ENCODE measurements around the gene KCTD13.
A peak's percentile ranks its signal among the peaks of the same experiment; 100 is the strongest.

Gene KCTD13

DNA sequence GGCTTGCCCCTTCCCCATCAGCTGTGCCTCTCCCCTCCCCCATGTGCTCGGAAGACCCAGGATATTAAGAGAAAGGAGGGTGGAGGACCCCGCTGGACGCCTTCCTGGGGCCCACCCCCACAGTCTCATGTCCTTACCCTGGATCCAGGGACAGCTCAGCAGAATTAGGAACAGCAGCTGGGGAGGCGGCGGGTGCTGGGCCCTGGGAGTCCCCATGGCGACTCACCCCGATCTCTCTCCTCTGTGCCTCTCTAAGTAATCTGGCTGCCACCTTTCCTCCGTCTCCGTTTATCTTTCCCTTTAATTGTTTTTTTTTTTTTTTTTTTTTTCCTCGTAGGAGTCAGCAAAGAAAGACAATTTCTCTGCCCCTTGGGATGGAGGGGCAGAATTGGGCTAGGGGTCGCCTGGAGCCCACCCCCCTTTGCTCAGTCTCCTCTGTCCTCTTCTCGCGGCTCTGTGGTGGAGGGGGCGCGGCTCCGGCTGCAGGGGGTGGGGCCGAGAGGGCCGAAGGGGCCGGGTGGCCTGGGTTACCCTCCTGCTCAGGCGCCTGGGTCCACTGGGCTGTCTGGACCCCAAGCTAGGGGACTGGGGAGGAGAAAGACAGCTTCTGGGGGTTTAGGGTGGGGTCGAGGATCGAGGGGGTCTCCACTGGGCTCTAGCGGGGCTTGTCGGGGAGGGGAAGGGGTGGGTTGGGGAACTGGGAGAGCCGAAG, 27.1 kb downstream of the KCTD13 start (continued):
- TF ChIP-seq ZNF311 (tag by site-specific recombination; IDR thresholded peaks at IDR 0.05; ENCODE audit: borderline replicate concordance) (no peak), ZNF146 (tag by site-specific recombination; IDR thresholded peaks at IDR 0.05) (0 out of 2 replicates have a peak, but pooled peaks have one; percentile 2), ZNF785 (tag by site-specific recombination; IDR thresholded peaks at IDR 0.05) (no peak), YY1 (tag by site-specific recombination; IDR thresholded peaks at IDR 0.05) (no peak)

DNA sequence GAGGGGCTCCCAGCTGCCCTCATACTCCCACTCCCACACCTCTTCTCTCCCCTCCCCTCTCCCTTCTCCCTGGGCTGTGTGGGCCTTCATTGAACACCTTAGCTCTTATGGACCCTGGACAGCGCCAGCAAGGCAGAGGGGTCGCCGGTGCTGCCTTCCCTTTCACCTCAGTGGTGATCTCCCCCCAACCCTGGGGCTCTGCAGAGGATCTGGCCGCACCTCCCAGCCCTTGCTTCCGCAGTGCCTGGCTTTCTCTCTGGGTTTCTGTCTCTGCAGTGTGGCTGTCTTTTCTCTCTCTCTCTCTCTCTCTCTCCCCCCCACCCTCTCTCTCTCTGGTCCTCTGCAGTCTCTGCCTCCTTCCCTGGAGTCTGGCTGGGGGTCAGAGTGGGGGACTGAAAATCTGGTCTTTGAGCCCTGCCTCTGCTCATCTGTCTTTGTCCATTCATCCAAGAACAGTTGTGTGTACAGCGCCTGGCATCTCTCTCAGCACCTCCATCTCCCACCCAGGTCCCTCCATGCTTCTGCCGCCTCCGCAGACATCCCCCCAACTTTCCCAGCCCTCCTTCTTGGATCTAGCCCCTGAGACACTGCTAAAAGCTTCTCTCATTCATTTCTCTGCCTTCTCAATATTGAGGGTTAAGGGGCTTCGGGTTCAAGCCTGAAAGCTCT, 27.8 kb downstream of the KCTD13 start:
- ChIA-PET CTCF (interaction anchor here (0.6 to 1.2 kb wide), 2 partner anchors 21 to 196 kb away, joined by 4 to 9 read pairs; no protein-coding TSS in a partner anchor), POLR2A (interaction anchor here (1.8 to 2.1 kb wide), 2 partner anchors 14 to 75 kb away, joined by 5 to 13 read pairs; partner anchors contain the start of gene TAOK2)
- H3K9me3 ChIP-seq (ENCODE audit: control insufficient read depth, insufficient read depth, low read depth, low read length): no peaks in the 10 kb centered on the region
- TF ChIP-seq, protein P1, sequence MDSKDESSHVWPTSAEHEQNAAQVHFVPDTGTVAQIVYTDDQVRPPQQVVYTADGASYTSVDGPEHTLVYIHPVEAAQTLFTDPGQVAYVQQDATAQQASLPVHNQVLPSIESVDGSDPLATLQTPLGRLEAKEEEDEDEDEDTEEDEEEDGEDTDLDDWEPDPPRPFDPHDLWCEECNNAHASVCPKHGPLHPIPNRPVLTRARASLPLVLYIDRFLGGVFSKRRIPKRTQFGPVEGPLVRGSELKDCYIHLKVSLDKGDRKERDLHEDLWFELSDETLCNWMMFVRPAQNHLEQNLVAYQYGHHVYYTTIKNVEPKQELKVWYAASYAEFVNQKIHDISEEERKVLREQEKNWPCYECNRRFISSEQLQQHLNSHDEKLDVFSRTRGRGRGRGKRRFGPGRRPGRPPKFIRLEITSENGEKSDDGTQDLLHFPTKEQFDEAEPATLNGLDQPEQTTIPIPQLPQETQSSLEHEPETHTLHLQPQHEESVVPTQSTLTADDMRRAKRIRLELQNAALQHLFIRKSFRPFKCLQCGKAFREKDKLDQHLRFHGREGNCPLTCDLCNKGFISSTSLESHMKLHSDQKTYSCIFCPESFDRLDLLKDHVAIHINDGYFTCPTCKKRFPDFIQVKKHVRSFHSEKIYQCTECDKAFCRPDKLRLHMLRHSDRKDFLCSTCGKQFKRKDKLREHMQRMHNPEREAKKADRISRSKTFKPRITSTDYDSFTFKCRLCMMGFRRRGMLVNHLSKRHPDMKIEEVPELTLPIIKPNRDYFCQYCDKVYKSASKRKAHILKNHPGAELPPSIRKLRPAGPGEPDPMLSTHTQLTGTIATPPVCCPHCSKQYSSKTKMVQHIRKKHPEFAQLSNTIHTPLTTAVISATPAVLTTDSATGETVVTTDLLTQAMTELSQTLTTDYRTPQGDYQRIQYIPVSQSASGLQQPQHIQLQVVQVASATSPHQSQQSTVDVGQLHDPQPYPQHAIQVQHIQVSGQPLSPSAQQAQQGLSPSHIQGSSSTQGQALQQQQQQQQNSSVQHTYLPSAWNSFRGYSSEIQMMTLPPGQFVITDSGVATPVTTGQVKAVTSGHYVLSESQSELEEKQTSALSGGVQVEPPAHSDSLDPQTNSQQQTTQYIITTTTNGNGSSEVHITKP (tag by site-specific recombination; IDR thresholded peaks at IDR 0.05): peak; percentile 75
- TF ChIP-seq, protein P2, sequence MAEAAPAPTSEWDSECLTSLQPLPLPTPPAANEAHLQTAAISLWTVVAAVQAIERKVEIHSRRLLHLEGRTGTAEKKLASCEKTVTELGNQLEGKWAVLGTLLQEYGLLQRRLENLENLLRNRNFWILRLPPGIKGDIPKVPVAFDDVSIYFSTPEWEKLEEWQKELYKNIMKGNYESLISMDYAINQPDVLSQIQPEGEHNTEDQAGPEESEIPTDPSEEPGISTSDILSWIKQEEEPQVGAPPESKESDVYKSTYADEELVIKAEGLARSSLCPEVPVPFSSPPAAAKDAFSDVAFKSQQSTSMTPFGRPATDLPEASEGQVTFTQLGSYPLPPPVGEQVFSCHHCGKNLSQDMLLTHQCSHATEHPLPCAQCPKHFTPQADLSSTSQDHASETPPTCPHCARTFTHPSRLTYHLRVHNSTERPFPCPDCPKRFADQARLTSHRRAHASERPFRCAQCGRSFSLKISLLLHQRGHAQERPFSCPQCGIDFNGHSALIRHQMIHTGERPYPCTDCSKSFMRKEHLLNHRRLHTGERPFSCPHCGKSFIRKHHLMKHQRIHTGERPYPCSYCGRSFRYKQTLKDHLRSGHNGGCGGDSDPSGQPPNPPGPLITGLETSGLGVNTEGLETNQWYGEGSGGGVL (tag by site-specific recombination; IDR thresholded peaks at IDR 0.05): peak; percentile 45
- peak; percentile 72 for TF ChIP-seq EGR2 (tag by site-specific recombination; IDR thresholded peaks at IDR 0.05; ENCODE audit: low read depth)
- no peak for TF ChIP-seq ZBTB7A (tag by site-specific recombination; IDR thresholded peaks at IDR 0.05; ENCODE audit: low read depth)
- TF ChIP-seq PRDM1 (tag by site-specific recombination; IDR thresholded peaks at IDR 0.05): peak; percentile 22; the same call in 1 of the 2 replicates
- TF ChIP-seq ZNF830 (tag by site-specific recombination; IDR thresholded peaks at IDR 0.05; ENCODE audit: low read depth): no peak
- peak; percentile 60 for TF ChIP-seq ZNF596 (tag by site-specific recombination; IDR thresholded peaks at IDR 0.05)
- TF ChIP-seq, protein P3, sequence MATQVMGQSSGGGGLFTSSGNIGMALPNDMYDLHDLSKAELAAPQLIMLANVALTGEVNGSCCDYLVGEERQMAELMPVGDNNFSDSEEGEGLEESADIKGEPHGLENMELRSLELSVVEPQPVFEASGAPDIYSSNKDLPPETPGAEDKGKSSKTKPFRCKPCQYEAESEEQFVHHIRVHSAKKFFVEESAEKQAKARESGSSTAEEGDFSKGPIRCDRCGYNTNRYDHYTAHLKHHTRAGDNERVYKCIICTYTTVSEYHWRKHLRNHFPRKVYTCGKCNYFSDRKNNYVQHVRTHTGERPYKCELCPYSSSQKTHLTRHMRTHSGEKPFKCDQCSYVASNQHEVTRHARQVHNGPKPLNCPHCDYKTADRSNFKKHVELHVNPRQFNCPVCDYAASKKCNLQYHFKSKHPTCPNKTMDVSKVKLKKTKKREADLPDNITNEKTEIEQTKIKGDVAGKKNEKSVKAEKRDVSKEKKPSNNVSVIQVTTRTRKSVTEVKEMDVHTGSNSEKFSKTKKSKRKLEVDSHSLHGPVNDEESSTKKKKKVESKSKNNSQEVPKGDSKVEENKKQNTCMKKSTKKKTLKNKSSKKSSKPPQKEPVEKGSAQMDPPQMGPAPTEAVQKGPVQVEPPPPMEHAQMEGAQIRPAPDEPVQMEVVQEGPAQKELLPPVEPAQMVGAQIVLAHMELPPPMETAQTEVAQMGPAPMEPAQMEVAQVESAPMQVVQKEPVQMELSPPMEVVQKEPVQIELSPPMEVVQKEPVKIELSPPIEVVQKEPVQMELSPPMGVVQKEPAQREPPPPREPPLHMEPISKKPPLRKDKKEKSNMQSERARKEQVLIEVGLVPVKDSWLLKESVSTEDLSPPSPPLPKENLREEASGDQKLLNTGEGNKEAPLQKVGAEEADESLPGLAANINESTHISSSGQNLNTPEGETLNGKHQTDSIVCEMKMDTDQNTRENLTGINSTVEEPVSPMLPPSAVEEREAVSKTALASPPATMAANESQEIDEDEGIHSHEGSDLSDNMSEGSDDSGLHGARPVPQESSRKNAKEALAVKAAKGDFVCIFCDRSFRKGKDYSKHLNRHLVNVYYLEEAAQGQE (tag by site-specific recombination; IDR thresholded peaks at IDR 0.05): peak; percentile 98
- peak; percentile 65 for TF ChIP-seq ZFHX2 (tag by site-specific recombination; conservative IDR thresholded peaks at IDR 0.05)
- TF ChIP-seq ZNF585B (tag by site-specific recombination; IDR thresholded peaks at IDR 0.05): no peak
- no peaks in the 10 kb centered on the region; a peak in 1 of 3 replicates for H3K36me3 ChIP-seq (ENCODE audit: control insufficient read depth in 2 of 2, insufficient read depth in 1 of 2, low read length in 2 of 2)
- H3K4me1 ChIP-seq (ENCODE audit: control insufficient read depth, insufficient read depth, low read length): peaks cover 2% of the 10 kb centered on the region; the same call in 1 of the 2 replicates
- H3K27ac ChIP-seq (ENCODE audit: extremely low read depth, low read depth, low read length): no peak overlapping the region
- no peak overlapping the region for H3K4me3 ChIP-seq (ENCODE audit: low read depth, low read length)
